GM21529 (cell line): ENCODE measurements around the gene CLEC16A.

Experiments
- ATAC-seq: cut with Tn5 transposase; IDR thresholded peaks from one replicate; pipeline ENCODE4 v1.9.1; 2021; ENCODE audit not compliant: unreplicated experiment

CLEC16A gene, protein sequence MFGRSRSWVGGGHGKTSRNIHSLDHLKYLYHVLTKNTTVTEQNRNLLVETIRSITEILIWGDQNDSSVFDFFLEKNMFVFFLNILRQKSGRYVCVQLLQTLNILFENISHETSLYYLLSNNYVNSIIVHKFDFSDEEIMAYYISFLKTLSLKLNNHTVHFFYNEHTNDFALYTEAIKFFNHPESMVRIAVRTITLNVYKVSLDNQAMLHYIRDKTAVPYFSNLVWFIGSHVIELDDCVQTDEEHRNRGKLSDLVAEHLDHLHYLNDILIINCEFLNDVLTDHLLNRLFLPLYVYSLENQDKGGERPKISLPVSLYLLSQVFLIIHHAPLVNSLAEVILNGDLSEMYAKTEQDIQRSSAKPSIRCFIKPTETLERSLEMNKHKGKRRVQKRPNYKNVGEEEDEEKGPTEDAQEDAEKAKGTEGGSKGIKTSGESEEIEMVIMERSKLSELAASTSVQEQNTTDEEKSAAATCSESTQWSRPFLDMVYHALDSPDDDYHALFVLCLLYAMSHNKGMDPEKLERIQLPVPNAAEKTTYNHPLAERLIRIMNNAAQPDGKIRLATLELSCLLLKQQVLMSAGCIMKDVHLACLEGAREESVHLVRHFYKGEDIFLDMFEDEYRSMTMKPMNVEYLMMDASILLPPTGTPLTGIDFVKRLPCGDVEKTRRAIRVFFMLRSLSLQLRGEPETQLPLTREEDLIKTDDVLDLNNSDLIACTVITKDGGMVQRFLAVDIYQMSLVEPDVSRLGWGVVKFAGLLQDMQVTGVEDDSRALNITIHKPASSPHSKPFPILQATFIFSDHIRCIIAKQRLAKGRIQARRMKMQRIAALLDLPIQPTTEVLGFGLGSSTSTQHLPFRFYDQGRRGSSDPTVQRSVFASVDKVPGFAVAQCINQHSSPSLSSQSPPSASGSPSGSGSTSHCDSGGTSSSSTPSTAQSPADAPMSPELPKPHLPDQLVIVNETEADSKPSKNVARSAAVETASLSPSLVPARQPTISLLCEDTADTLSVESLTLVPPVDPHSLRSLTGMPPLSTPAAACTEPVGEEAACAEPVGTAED

DNA sequence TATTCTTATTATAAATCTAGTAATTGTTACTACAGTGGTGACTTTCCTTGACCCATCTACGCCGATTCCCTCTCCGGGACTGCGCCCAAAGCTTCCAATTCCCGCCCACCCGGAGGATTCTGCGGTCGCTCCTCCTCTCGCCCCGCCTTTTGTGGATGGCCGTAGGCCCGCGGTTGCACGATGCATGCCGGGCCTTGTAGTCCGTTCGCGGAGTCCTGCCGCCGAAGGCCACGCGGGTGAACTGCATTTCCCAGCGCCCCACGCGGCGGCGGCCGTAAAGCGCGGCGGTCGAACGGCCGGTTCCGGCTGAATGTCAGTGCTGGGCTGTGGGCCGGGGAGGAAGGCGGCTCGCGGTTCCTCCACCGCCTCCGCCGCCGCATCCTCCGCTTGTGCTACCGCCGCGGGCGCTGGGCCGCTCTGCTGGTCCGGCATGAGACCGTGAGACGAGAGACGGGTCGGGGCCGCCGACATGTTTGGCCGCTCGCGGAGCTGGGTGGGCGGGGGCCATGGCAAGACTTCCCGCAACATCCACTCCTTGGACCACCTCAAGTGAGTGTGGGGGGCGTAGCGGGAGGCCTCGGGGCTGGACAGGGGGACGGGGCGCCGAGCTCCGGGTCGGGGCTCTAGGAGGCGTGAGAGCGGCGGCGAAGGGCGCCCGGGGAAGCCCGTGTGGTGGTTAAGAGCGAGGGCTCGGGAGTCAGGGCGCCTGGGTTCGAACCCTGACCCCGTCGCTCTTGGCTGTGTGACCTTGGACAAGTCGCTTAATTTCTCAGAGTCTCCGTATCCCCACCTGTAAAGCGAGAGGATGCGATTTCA lies at the start of gene CLEC16A:
TSS of gene CLEC16A (plus strand) at position 316 of the 816 bp plus-strand sequence. CDS start at position 470, 154 bp downstream.
- ATAC-seq = peak; percentile 72

DNA sequence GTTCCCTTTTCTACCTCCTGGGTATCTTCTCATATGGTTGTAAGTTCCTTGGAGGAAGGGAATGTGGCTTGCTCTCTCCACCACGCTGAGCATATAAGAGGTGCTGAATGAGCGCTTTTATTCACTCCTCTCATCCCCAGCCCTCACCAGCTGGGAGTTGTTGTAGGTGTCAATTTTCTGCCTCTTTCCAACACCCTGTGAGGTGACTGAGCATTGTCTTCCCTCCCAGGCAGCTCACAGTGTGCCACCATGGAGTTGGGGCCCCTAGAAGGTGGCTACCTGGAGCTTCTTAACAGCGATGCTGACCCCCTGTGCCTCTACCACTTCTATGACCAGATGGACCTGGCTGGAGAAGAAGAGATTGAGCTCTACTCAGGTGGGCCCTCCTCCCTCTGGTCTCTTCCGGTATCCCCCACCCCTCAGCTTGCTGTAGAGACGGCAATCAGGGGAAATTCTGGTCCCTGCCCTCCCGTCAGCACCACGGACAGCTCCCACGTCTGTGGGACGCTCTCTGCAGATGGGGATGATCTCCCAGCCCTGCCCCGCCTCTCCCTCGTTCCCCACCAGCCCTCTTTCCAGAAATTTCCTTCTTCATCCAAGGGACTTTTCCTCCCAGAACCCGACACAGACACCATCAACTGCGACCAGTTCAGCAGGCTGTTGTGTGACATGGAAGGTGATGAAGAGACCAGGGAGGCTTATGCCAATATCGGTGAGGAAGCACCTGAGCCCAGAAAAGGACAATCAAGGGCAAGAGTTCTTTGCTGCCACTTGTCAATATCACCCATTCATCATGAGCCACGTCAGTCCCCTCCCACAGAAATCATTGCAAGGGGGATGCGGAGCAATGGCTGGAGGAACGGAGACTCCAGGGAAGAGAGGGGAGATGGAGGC lies 49.1 kb upstream of the CLEC16A start:
- no peak for ATAC-seq

DNA sequence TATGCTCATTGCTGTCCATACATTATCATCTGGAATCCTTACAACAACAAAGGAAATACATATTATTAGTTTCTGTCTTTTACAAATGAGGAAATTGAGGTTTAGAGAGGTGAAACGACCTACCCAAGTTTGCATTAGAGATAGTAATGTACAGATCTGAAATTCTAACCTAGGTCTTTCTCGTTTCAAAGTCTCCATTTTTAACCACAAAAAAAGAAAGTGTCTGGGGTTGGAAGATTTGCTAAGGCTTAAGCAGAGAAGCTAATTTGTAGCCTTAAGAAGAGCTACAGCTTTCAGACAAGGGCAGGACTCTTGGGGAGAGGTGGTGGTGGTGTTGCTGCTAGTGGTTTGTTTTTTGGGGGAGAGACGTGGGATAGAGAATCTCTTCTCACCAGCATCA lies 48.2 kb upstream of the CLEC16A start:
- no peak for ATAC-seq

DNA sequence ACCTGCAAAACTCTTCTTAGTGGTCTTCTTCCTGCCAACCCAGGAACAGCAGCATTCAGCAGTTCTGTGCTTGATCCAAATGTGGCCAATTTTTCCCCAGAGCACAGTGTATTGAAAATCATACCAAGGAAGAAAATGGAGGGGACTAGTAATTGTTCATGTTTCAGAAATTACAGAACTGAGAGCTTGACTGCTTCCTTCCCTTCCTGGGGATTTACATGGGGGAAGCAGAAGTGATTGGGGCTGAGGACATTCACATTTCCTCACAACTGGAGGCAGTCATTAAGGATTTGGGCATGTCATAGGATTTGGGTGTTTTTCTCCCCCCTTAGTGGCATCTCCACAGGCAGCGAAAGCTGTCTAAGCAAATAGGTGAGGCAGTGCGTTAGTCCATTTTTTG lies 47.6 kb upstream of the CLEC16A start:
- no peak for ATAC-seq

DNA sequence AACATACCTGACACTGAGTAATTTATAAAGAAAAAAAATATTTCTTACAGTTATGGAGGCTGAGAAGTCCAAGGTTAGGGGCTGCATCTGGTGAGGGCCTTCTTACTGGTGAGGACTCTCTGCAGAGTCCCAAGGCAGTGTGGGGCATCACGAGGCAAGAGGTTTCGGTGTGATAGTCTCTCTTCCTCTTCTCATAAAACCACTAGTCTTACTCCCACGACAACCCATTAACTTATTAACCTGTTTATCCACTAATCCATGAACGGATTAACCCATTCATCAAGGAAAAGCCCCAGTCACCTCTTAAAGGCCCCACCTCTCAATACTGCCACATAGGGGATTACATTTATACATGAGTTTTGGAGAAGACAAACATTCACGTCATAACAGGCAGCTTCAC lies 47.2 kb upstream of the CLEC16A start:
- ATAC-seq = peak; percentile 75

DNA sequence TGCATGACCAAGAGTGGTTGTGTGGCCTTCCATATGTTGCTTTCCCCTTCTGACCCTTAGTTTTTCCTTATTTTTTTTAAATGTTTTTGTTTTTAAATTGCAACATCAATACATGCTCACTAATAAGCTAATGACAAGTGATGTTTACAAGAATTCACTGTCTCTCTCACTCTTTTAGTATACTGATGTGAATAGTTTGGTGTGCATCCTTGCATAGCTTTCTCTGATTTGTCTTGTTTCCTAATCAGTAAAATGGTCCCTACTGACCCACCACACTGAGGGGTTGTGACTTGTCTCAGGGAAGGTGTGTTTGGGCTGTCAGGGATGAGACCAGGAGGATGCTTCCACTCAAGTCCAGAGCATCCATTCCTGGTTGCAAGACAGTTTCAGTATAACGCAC lies 41.4 kb upstream of the CLEC16A start:
- ATAC-seq = no peak

DNA sequence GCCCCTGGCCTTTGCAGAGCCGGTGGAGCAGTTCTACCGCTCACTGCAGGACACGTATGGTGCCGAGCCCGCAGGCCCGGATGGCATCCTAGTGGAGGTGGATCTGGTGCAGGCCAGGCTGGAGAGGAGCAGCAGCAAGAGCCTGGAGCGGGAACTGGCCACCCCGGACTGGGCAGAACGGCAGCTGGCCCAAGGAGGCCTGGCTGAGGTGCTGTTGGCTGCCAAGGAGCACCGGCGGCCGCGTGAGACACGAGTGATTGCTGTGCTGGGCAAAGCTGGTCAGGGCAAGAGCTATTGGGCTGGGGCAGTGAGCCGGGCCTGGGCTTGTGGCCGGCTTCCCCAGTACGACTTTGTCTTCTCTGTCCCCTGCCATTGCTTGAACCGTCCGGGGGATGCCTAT lies 37.9 kb upstream of the CLEC16A start:
- ATAC-seq = no peak

DNA sequence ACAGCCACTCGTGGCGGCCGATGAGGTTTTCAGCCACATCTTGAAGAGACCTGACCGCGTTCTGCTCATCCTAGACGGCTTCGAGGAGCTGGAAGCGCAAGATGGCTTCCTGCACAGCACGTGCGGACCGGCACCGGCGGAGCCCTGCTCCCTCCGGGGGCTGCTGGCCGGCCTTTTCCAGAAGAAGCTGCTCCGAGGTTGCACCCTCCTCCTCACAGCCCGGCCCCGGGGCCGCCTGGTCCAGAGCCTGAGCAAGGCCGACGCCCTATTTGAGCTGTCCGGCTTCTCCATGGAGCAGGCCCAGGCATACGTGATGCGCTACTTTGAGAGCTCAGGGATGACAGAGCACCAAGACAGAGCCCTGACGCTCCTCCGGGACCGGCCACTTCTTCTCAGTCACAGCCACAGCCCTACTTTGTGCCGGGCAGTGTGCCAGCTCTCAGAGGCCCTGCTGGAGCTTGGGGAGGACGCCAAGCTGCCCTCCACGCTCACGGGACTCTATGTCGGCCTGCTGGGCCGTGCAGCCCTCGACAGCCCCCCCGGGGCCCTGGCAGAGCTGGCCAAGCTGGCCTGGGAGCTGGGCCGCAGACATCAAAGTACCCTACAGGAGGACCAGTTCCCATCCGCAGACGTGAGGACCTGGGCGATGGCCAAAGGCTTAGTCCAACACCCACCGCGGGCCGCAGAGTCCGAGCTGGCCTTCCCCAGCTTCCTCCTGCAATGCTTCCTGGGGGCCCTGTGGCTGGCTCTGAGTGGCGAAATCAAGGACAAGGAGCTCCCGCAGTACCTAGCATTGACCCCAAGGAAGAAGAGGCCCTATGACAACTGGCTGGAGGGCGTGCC lies 37.2 kb upstream of the CLEC16A start:
- ATAC-seq = no peak

DNA sequence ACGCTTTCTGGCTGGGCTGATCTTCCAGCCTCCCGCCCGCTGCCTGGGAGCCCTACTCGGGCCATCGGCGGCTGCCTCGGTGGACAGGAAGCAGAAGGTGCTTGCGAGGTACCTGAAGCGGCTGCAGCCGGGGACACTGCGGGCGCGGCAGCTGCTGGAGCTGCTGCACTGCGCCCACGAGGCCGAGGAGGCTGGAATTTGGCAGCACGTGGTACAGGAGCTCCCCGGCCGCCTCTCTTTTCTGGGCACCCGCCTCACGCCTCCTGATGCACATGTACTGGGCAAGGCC lies 36.7 kb upstream of the CLEC16A start:
- no peak for ATAC-seq

DNA sequence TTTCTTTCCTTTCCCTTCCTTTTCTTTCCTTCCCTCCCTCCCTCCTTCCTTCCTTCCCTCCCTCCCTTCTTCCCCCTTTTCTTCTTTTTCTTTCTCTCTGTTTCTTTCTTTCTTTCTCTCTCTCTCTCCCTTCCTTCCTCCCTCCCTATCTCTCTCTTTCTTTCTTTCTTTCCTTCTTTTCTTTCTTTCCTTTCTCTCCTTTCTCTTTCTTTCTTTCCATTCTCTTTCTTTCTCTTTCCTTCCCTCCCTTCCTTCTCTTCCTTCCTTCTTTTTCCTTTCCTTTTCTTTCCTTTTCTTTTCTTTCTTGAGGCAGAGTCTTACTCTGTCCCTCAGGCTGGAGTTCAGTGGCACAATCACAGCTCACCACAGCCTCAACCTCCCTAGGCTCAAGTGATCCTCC lies 33.1 kb upstream of the CLEC16A start:
- no peak for ATAC-seq

DNA sequence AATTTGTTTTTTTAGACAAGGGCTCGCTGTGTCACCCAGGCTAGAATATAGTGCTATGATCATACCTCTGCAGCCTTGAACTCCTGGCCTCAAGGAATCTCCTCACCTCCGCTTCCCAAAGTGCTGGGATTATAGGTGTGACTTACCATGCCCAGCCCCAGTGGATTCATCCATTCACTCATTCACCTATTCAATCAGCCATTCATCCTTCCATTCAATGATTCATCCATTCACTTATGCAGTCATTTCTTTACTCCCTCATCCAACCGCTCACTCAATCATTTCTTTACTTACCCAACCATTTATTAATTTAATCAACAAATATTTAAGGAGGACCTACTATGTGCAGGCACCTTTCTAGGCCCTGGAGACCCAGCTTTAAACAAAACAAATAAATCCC lies 27.8 kb upstream of the CLEC16A start:
- no peak for ATAC-seq

DNA sequence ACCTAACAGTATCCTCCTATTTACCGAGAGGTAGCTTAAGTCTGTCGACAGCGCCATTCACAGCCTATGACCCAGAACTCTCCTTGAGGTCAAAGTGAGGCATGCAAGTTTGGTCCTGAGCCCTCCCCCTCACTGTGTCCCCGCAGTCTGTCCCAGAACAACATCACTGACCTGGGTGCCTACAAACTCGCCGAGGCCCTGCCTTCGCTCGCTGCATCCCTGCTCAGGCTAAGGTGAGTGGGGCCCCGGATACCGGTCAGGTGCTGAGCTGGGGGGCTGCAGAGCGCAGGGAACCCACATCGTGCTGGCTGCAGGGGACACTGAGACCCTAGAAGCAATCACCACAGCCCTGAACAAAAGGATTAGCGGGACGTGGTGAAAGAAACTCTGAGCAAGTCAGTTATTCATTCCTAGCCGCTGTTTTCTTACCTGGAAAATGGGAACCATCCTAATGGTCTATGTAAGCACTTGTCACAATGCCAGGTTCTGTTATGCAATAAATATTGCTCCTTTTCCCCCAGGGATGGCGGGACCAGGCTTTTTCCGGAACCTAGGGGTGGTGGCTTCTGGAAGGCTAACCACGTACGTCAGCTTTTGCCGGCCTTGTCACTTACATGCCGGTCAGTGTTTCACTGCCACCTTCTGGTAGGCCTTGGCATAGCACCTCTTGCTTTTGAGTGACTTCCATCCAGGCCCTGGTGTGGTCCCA lies 25.9 kb upstream of the CLEC16A start:
- no peak for ATAC-seq

DNA sequence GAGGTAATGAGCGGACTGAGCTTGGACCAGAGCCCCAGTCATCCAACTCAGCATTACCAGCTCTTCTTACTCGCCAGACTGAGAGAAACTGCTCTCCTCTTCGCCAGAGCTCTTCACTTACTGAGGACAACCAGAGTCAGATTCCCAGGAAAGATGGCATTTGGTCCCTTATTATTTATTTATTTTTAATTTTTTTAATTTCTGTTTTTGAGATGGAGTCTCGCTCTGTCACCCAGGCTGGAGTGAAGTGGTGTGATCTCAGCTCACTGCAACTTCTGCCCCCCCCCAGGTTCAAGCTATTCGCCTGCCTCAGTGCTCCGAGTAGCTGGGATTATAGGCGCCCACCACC lies 25.4 kb upstream of the CLEC16A start:
- no peak for ATAC-seq

DNA sequence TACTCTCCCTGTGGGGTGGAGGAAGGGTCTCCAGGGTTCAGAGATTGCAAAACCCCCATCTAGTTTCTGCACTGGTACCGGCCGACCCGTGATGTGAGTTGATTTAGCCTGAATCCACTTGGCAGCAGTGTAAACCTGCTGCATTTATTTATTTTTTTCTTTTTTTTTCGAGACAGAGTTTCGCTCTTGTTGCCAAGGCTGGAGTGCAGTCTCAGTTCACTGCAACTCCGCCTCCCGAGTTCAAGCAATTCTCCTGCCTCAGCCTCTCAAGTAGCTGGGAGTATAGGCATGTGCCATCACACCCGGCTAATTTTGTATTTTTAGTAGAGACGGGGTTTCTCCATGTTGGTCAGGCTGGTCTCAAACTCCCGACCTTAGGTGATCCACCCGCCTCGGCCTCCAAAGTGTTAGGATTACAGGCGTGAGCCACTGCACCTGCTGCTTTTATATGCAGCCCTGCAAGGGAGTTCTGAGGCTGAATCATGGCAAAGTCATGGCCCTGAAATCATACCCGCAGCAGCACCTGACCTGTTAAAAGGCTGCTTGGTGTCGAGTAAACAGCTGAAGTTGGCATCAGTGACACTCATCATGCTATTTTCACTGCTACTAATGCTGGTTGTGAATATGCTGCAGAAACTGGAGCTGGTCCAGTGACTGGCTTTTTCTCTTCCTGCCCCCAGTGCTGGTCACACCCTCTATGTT lies 23.5 kb upstream of the CLEC16A start:
- no peak for ATAC-seq

DNA sequence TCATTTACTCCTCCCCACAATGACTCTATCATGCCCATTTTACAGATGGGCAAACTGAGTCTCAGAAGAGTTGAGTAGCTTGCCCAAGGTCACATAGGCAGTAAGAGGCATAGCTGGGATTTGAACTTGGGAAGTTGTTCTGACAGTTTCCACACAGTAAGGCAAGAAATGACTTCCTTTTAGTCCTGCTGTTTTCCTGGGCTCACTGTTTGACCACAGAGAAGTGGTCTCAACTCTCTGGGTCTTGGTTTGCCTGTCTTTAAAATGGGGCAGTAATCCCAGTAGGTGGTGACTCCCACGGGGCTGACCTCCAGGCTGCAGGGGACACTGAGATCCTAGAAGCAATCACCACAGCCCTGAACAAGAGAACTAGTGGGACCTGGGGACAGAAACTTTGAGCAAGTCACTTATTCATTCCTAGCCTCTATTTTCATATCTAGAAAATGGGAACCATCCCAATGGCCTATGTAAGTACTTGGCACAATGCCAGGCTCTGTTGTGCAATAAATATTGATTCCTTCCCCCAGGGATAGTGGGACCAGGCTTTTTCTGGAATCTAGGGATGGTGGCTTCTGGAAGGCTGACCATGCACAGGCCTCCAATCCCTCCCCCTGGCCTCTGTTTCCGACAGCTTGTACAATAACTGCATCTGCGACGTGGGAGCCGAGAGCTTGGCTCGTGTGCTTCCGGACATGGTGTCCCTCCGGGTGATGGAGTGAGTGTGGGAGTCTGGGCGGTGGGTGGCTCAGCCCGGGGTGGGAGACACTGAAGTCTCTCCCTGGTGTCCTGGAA lies 22.6 kb upstream of the CLEC16A start:
- no peak for ATAC-seq

DNA sequence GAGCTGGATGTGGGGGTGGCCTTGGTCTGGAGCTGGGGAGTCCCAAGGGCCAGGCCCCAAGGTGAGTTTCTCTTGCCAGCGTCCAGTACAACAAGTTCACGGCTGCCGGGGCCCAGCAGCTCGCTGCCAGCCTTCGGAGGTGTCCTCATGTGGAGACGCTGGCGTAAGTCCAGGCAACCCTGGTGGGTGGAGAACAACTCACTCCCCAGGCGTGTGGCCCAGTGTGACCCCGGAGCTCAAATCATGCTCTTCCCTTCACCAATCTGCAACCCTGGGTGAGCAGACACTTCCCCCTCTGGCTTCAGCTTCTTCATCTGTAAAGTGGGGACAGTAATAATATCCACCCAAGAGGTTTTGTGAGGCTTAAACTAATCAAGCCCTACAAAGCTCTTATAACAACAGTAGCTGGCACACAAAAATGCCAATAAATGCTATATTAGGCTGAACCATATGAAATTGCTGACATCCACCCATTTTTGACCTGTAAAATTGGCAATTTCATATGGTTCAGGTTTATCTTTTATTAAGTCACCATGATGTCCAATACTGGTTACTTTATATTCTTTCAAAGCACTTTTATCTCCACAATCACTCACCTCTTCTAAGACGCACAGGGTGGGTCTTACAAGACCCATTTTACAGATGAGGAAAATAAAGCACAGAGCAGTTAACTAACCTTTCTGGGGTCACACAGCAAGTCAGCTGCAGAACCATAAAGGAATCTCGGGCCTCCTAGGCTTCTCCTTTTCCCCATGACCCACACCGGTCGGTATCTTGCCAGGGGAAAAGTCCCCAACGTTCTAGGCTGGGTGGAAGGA lies 21.8 kb upstream of the CLEC16A start:
- ATAC-seq = no peak
